ENCODE results near the gene PCDH9. TPM values are rescaled to one million over a fixed set of nuclear protein-coding genes. Genes with fewer than 3 reads are reported as not detected.
A peak's percentile ranks its signal among the peaks of the same experiment; 100 is the strongest.

Gene PCDH9
- total RNA-seq, 4 donors from 2014 or later: 0.37 to 2.4 (median 1.5) TPM

DNA sequence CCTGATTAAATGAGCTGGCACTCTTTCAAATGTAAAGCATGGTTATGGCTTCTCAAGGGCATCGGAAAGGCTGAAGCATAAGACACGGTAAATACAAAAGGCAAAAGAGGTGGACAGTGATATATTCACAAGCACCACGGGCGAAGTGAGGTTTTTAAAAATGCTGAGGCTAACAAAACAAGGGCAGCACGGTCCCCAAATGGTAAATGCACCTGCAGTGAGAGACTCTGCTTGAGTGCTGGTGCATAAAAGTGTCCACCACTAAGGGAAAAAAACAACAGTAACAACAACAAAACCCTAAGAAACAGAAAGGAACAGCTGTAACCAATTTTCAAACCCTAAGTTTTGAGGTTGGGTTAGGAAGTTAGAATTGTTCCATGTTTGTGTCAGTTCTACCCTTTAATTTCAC lies 234.9 kb downstream of the PCDH9 start:
- 42 to 58% methylated on average over 5 of the region's 5 CpGs for WGBS, 2 donors (ENCODE audit: low coverage in 1 of 2)
- in situ Hi-C loops (cut with MboI; ENCODE audit: low pct_ligation_motif_present in 1 of 4, low pct_unique_long_range_greater_than_20kb in 1 of 4, low sequenced_read_pairs in 3 of 4): no loop called here

DNA sequence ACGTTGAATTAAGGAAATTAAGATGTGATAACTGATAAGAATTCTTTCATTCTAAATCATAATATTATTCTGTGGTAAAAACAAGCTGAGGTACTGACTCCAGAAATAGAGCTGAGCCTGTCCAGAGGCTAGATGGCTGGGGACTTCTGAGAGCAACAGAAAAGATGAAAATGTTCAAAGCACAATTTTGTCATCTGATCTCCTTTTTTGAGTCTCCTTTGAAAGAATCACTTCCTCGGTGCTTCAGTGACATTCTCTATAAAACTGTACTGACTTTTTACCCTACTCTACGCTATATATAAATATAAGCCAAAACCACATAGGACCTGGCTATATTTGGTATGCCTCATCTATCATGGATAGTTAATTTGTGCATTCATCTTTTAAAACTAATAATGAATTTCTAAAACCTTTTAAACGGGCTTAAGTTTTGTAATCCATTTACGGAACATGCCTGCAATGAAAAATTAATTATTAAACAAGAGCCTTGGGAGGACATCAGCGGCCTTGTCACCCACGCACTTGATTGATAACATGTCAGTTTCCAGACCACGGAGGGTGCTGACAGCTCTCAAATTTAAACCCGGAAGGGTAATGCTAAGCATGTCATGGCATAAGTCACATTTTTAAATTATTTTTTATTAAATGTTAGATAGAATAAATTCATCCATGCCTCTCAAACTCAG lies 235.5 kb downstream of the PCDH9 start:
- 36 to 39% methylated on average over 5 to 9 of the region's 9 CpGs for WGBS, 2 donors (ENCODE audit: low coverage in 1 of 2)
- no peak for TF ChIP-seq EP300 (IDR thresholded peaks at IDR 0.05; ENCODE audit: low read depth)
- TF ChIP-seq, protein P1, sequence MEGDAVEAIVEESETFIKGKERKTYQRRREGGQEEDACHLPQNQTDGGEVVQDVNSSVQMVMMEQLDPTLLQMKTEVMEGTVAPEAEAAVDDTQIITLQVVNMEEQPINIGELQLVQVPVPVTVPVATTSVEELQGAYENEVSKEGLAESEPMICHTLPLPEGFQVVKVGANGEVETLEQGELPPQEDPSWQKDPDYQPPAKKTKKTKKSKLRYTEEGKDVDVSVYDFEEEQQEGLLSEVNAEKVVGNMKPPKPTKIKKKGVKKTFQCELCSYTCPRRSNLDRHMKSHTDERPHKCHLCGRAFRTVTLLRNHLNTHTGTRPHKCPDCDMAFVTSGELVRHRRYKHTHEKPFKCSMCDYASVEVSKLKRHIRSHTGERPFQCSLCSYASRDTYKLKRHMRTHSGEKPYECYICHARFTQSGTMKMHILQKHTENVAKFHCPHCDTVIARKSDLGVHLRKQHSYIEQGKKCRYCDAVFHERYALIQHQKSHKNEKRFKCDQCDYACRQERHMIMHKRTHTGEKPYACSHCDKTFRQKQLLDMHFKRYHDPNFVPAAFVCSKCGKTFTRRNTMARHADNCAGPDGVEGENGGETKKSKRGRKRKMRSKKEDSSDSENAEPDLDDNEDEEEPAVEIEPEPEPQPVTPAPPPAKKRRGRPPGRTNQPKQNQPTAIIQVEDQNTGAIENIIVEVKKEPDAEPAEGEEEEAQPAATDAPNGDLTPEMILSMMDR (IDR thresholded peaks at IDR 0.05): no peak
- no peak for TF ChIP-seq POLR2AphosphoS5 (IDR thresholded peaks at IDR 0.05)
- TF ChIP-seq POLR2A (IDR thresholded peaks at IDR 0.05): no peak
- Histone ChIP-seq H3K36me3 (no peaks in the 10 kb centered on the region), H3K4me1 (peaks cover 0 to 13% (median 2%) of the 10 kb centered on the region in 4 donors), H3K4me3 (peak overlapping the region in 1 of 4 donors; percentile 5), H3K9me3 (no peaks in the 10 kb centered on the region), H3K27me3 (no peaks in the 10 kb centered on the region), H3K27ac (no peak overlapping the region)
- in situ Hi-C loops (cut with MboI; ENCODE audit: low pct_ligation_motif_present in 1 of 4, low pct_unique_long_range_greater_than_20kb in 1 of 4, low sequenced_read_pairs in 3 of 4) (no loop called here), intact Hi-C loops (cut with DNase I; ENCODE audit: low total_unique reads) (no loop called here)
- DNase-seq: no peak

More for the DNA sequence above, 234.9 kb downstream of the PCDH9 start:
- DNase-seq: no peak
- H3K4me1 ChIP-seq: peaks cover 0 to 13% (median 2%) of the 10 kb centered on the region in 4 donors
- no peaks in the 10 kb centered on the region for H3K9me3 ChIP-seq
- intact Hi-C loops (cut with DNase I; ENCODE audit: low total_unique reads): no loop called here
- H3K36me3 ChIP-seq: no peaks in the 10 kb centered on the region
- TF ChIP-seq POLR2A (IDR thresholded peaks at IDR 0.05): no peak
- no peak for TF ChIP-seq POLR2AphosphoS5 (IDR thresholded peaks at IDR 0.05)
- TF ChIP-seq, protein P1 (IDR thresholded peaks at IDR 0.05): no peak
- no peak for TF ChIP-seq EP300 (IDR thresholded peaks at IDR 0.05; ENCODE audit: low read depth)
- H3K4me3 ChIP-seq: no peak overlapping the region
- no peak overlapping the region for H3K27ac ChIP-seq
- no peaks in the 10 kb centered on the region for H3K27me3 ChIP-seq

DNA sequence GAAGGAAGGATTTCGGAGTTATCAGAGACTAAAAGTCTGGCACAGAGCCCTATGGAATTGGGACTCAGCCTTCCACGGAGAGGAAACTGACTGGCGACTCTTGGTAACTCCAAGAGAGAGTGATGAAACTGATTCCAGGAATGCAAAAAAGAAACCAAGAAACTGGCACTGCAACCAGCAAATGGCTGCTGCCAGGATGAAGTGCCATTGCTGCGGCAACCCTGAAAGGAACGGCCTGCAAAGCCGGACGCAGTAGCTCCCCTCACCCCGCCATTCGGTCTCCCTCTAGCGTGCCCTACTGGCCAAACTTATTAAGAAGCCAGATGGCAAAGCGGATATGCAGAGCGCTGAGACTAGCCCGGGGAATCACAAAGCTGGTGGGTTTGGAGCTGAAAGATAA lies 236.0 kb downstream of the PCDH9 start:
- no peak overlapping the region for H3K27ac ChIP-seq

DNA sequence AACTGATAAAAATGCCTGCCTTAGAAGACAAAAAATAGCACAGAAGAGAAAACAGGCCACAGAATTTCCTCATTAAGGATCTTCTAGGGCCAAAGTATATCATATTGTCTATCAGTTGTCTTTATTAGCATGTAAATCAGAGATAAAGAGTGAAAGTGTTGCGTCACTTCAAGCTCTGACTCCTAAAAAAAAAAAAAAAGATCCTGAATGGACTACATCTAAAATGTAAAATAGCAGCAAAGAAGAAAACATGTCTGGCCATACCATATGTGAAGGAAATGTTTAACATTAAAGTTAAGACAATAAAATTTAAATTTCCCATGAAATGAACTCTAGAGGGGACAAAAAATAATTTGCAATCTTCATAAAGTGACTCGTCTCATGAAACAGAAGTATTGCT lies 237.4 kb downstream of the PCDH9 start:
- intact Hi-C loops (cut with DNase I; ENCODE audit: low total_unique reads) (no loop called here), in situ Hi-C loops (cut with MboI; ENCODE audit: low pct_ligation_motif_present in 1 of 4, low pct_unique_long_range_greater_than_20kb in 1 of 4, low sequenced_read_pairs in 3 of 4) (no loop called here)
- no peaks in the 10 kb centered on the region for H3K9me3 ChIP-seq
- TF ChIP-seq POLR2A (IDR thresholded peaks at IDR 0.05) (no peak), EP300 (IDR thresholded peaks at IDR 0.05; ENCODE audit: low read depth) (no peak), POLR2AphosphoS5 (IDR thresholded peaks at IDR 0.05) (no peak)
- TF ChIP-seq, protein P1 (IDR thresholded peaks at IDR 0.05): no peak
- DNase-seq: no peak
- H3K27ac ChIP-seq: no peak overlapping the region
- no peaks in the 10 kb centered on the region for H3K36me3 ChIP-seq
- H3K27me3 ChIP-seq: no peaks in the 10 kb centered on the region
- no peak overlapping the region for H3K4me3 ChIP-seq
- WGBS, 2 donors (ENCODE audit: low coverage in 1 of 2): 67 to 74% methylated on average over 2 of the region's 2 CpGs
- H3K4me1 ChIP-seq: peaks cover 0 to 13% (median 2%) of the 10 kb centered on the region in 4 donors

More for the DNA sequence above, 236.0 kb downstream of the PCDH9 start:
- Histone ChIP-seq H3K36me3 (no peaks in the 10 kb centered on the region), H3K4me1 (peaks cover 0 to 13% (median 2%) of the 10 kb centered on the region in 4 donors), H3K9me3 (no peaks in the 10 kb centered on the region), H3K27me3 (no peaks in the 10 kb centered on the region), H3K4me3 (peak overlapping the region in 1 of 4 donors; percentile 5)
- TF ChIP-seq POLR2A (IDR thresholded peaks at IDR 0.05): no peak
- TF ChIP-seq, protein P1 (IDR thresholded peaks at IDR 0.05): peak in 4 of 5 experiments; percentile 17 to 34 (median 26)
- intact Hi-C loops (cut with DNase I; ENCODE audit: low total_unique reads) (no loop called here), in situ Hi-C loops (cut with MboI; ENCODE audit: low pct_ligation_motif_present in 1 of 4, low pct_unique_long_range_greater_than_20kb in 1 of 4, low sequenced_read_pairs in 3 of 4) (no loop called here)
- 28 to 66% methylated on average over 5 to 13 of the region's 13 CpGs for WGBS, 2 donors (ENCODE audit: low coverage in 1 of 2)
- DNase-seq: peak; percentile 15
